GM19468 (cell line): ENCODE results near the gene RAB1A.

Experiments used
- ATAC-seq: cut with Tn5 transposase; IDR thresholded peaks from one replicate; pipeline ENCODE4 v1.9.1; 2021; ENCODE audit warnings: mild to moderate bottlenecking, moderate library complexity, moderate number of reproducible peaks; ENCODE audit not compliant: unreplicated experiment; ENCODE audit errors: extremely low read depth

RAB1A gene

GRCh38 chr2:65064728-65065552 lies 65.0 kb downstream of the RAB1A start:
- ATAC-seq, result peak; percentile 71

GRCh38 chr2:65062843-65063825 lies 66.8 kb downstream of the RAB1A start:
- ATAC-seq, result no peak

GRCh38 chr2:65061910-65062339 lies 68.0 kb downstream of the RAB1A start:
- ATAC-seq, result no peak

DNA sequence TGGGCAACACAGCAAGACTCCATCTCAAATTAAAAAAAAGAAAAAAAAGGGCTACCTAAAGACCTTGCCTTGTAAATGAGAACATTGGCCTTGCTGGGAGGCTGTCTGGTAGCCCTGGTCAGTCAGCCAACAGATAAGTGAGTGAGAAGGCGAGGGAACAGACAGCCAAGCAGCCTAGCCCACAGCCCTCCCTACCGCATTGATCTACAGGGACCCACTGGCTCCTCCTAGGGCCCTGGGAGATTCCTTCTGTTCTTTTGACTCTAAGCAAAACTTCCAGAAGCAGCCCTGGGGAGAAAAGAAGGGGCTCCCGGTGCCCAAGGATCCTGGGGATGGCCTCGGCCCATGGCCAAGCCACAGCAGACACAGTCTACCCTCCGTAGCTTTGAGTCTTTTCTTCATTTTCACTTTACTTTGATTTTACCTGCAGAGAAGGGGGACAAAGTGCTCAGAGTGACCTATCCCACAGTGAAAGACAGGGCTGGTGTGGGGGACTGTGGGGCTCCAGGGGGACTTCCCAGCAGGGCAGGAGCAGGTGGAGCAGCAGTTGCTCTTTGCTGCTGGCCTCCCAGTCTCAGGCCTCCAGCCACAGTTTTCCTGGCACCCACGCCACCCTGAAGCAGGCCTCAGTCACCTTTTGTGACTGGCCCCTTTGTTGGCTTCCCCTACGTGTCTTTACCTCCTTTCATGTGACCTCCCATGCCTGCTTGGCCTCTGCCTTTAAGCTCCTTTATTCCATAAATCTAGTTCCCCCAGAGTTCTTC lies 68.6 kb downstream of the RAB1A start:
- no peak for ATAC-seq

GRCh38 chr2:65059071-65059470 lies 70.8 kb downstream of the RAB1A start:
- no peak for ATAC-seq

DNA sequence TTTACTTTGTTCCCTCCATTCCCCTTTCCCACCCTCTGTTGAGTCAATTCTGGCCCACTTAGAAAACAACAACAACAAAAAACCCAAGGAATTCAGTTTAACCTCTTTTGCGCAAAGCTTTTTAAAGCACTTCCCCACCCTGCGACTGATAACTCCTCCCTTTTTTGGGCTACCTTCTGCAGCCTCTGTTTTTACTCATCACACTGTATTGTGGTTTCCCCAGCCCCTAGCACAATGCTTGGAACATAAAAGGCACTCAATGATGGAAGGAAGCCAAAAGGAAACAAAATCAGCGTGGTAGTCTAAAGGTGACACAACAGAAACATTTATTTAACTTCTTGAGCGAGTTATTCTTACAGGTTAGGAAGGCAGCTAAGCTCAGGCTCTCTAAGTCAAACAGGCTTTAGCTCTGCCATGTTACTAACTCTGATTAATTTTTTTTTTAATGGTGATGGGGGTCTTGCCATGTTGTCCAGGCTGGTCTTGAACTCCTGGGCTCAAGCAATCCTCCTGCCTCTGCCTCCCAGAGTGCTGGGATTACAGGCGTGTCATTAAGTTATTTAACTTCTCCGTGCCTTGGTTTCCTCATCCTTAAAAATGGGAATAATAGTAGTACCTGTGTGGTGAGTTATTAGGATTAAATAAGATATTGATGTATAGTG lies 72.4 kb downstream of the RAB1A start:
- no peak for ATAC-seq

- ATAC-seq, result no peak
Observed at GRCh38 chr2:65057054-65057375, 72.9 kb downstream of the RAB1A start.

- peak; percentile 80 for ATAC-seq
Observed at GRCh38 chr2:65056215-65057053, 73.5 kb downstream of the RAB1A start, which contains the start of gene CEP68. Gene CEP68, plus strand, starts transcription at chr2:65056416. Its CDS starts 13,029 bp downstream, at chr2:65069445.

DNA sequence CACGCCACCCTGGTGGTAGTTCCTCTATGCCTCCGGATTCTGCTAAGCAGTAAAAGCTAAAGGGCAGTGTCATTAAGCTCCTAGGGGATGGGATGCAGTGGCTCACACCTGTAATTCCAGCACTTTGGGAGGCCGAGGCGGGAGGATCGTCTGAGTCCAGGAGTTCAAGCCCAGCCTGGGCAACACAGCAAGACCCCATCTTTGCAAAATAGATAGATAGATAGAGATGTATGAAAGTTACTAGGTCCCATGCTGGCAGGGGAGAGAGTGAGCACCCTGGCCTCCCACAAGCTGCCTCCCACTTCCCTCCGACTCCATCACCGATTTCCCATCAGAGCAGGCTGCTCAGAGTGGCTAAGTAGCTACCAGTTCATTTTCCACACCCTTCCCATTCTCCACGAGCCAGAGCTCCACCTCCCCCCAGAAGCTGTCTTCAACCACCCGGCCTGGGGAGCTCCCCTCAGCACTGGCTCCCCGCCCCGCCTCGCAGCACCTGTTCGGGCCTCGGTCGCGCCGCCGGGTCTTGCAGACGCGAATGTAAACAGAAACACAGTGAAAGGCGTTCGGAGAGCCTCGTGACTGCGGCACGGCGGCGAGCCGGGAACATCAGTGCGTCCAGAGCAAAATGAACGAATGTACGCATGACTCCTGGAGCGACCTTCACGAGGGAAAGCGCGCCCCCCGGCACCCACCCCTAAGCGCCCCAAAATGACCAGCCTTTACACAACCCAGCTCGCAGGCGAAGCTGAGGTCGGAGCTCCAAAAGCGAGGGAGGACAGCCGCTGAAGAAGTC lies 74.3 kb downstream of the RAB1A start:
- ATAC-seq, result no peak

GRCh38 chr2:65054749-65055421 lies 75.0 kb downstream of the RAB1A start:
- ATAC-seq, result no peak

DNA sequence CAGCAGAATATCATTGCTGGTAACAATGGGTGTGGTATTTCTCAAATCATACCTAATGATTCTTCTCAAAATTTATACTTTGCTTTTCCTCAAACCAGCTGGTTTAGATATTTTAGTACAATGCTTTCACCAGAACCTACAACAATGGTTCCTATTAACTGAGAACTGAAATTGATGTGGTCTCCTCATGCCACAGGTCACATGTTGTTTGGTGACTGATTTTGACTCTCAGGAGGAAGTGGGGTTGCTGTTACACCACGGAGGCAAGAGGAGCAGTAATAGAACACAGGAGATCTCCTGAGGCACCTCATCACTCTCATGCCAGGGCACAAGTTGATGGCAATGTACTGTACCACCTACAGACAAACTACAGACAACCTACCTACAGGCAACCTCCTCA lies 76.7 kb downstream of the RAB1A start:
- peak; percentile 45 for ATAC-seq

DNA sequence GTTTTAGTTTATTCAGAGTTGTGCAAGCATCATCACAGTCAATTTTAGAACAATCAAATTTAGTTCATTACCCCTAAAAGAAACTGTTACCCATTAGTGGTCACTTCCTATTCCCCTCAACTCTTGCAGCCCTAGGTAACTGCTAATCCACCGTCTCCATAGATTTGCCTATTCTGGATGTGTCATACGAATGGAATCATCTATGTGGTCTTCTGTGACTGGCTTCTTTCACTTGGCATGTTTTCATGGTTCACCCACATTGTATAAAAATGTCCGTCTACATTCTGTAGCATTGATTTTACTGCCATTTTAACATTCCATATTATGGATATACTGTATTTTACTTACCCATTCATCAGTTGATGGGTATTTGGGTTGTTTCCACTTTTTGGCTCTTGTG lies 79.0 kb downstream of the RAB1A start:
- ATAC-seq, result no peak

DNA sequence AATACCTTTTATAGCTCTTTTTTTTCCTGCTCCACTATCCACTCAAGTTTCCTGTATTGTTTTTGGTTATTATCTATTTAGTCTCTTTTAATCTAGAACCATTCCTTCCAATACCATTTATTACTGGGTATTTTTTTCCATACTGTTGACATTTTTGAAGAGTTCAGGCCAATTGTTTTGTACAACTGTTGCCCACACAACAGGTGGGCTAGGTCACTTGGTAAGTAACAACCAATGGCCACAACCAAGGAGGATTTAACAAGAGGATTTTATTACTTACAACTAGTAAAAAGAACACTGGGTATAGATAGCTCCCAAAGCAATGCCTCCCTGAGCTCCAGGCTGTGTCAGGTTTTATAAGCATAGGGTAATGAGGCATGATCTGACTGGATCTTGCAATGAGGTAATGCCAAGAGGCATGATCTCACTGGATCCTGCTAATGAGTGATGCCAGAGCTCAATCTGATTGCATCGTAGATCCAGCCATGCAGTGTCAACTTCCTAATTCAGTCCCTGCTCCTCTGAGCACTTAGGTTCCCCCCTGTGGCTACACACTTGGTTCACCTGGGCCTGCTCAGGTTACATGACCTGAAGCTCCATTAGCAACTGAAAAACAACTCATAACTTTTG lies 80.8 kb downstream of the RAB1A start:
- ATAC-seq, result no peak

DNA sequence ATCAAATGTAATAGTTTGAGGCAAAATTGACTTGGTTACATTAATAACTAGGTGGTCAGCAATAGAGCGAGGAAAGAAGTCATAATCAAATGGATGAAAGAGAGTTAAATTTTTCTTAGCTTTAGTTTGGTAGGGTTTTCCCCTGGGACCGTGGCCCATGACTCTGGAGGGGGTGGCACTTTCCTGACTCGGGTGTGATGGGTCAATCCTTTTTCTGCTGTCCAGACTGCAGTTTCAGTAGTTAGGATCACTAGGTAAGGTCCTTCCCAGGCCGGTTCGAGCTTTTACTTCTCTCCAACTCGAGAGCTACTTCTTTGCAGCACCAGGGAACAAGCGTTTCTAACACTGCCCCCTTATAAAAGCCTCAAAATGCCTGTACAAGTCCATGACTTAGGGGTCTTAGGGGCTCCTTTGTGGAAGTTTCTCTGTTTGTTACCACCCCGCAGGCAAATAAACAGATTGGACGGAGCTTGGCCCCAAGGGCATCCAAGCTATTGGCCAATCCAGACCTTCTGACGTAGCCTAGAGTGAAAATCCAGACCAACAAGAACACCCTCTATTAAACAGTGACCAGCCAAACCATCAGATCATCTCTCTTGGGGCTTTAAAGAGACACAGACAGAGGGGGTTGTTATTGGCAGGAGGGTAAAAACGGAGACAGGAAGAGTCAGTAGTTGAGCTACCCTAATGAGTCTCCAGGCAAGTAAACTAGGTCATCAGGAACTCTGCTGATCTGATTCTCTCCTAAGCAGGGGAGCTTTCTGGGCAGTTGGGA lies 83.1 kb downstream of the RAB1A start:
- no peak for ATAC-seq

GRCh38 chr2:65045651-65046050 lies 84.3 kb downstream of the RAB1A start:
- no peak for ATAC-seq

GRCh38 chr2:65044097-65044735 lies 85.7 kb downstream of the RAB1A start:
- no peak for ATAC-seq
